Measurements from ENCODE around the gene OSBPL7.
A peak's percentile ranks its signal among the peaks of the same experiment; 100 is the strongest.

OSBPL7 gene

DNA sequence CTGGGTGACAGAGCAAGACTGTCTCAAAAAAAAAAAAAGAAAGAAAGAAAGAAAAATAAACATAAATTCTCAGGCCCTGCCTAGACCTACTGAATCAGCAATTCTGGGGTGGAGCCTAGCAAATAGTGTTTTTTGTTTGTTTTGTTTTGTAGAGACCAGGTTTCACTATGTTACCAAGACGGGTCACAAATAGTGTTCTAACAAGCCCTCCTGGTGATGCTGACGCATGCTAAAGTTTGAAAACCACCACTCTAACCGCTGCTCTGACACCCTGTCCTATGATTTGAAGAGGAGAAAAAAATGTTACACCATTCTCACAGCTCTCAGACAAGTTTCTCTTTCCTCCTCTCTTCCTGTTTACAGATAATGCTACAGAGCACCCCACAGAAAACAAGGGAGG, 8.3 kb upstream of the OSBPL7 start:
- ATAC-seq (replicated peaks) (peak; percentile 84), DNase-seq (peak; percentile 74 to 77 (median 74))
- H3K27me3 Mint-ChIP-seq: no peaks in the 10 kb centered on the region
- peaks cover 43 to 47% of the 10 kb centered on the region in 2 donors for H3K4me1 Mint-ChIP-seq (ENCODE audit: low read depth in 2 of 2)
- peaks cover 74% of the 10 kb centered on the region for H3K36me3 Mint-ChIP-seq (ENCODE audit: insufficient read depth)
- no peaks in the 10 kb centered on the region for H3K9me3 Mint-ChIP-seq
- peak overlapping the region; percentile 95 to 98 for H3K27ac Mint-ChIP-seq
- H3K4me3 Mint-ChIP-seq: peak overlapping the region; percentile 91 to 92

DNA sequence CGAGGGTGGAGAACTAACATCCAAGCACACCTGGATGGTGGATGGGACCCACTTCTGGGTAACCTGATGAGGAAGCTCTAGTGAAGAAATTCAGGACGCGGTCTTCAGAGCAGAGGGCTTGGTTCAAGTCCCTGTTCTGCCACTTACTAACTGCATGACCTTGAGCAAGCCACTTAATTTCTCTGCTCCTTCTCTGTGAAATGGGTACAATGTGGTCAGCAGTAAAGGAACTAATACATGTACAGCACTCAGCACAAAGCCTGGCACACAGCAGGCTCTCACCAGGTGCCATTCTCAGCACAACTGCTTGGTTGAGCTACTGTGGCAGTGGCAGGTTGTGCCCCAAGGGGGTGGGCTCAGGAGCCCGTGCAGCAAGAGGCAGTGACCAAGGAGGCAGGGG, 1.9 kb upstream of the OSBPL7 start:
- Mint-ChIP-seq H3K27ac (peak overlapping the region; percentile 97 to 99), H3K9me3 (no peaks in the 10 kb centered on the region), H3K4me3 (no peak overlapping the region), H3K4me1 (ENCODE audit: low read depth in 2 of 2) (peaks cover 30 to 35% of the 10 kb centered on the region in 2 donors), H3K27me3 (no peaks in the 10 kb centered on the region), H3K36me3 (ENCODE audit: insufficient read depth) (peaks cover 71% of the 10 kb centered on the region)
- ATAC-seq (replicated peaks) (no peak), DNase-seq (no peak)

DNA sequence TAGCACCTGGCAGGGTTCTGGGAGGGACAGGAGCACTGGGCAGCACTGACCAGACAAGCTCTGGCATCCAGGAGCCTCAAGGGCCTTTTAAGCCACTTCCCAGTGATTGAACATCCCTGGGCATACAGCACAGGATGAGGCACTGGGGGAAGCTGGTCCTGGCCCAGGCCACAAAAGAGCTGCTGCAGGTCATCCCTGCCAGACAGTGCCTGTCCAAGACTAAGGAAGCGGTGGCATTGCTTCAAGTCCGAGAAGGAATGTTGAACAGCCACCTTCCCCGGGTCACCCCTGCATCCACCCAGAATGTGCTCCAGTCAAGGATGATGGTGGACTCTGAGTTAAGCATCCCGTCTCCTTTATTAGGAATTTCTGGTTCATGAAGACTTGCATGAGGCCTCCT, 1.2 kb upstream of the OSBPL7 start:
- Mint-ChIP-seq H3K4me3 (peak overlapping the region in 1 of 2 donors; percentile 100), H3K27me3 (no peaks in the 10 kb centered on the region), H3K27ac (peak overlapping the region; percentile 97 to 99), H3K4me1 (ENCODE audit: low read depth in 2 of 2) (peaks cover 24 to 30% of the 10 kb centered on the region in 2 donors), H3K36me3 (ENCODE audit: insufficient read depth) (peaks cover 66% of the 10 kb centered on the region), H3K9me3 (no peaks in the 10 kb centered on the region)
- ATAC-seq (replicated peaks): no peak
- no peak for DNase-seq

DNA sequence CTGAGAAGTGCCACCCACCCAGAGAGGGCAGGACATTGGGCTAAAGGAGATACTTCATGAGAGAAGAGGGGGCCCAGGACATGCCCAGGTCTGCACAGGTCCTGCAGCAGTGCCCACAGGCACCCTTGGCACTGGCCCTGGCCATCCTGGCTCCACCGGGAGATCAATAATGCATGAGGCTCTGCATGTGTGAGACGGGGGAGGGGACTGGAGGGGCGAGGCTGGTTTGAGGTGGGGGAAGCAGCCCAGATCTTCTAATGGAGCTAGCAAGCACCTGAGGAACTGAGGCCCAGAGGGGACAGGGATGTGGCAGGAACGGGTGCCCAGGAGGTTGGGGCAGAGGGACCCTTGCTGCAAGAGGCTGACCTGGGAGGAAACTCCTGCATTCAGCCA, 567 bp downstream of the OSBPL7 start:
- no peak for ATAC-seq (replicated peaks)

DNA sequence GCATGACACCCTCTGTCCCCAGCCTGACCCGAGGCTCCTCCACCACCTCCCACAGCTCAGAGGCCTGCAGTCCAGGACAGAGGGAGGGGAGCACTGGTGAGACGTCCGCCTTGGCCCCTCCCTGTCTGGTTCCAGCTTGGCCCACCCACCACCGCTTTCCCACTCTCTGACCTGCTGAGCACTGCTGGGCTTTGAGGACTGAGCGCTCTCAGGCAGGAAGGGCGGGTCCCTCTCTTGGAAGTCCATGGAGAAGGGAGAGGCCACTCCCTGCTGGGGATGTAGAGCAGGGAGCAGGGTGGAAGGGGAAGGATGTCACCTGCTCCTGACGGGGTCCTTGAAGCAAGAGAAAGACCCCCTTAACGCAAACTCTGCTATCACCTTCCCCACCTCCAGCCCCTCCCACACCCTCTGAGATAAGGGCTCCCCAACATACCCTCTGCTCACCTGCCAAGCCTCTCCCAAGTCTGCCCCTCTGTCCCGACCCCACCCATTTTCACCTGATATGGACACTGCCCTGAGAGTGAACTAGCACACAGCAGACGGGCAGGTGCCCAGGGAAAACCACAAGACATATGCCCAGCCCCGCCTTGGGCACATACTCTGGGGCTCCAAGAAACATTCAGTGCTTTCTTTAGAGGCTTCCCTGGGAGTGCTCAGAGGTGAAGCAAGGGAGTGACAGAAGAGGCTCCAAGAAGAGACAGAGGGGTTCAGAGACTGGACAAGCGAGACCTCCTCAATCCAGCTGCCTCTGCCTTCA, 1.4 kb downstream of the OSBPL7 start:
- H3K27me3 Mint-ChIP-seq: no peaks in the 10 kb centered on the region
- peaks cover 20 to 26% of the 10 kb centered on the region in 2 donors for H3K4me1 Mint-ChIP-seq (ENCODE audit: low read depth in 2 of 2)
- H3K4me3 Mint-ChIP-seq: peak overlapping the region; percentile 98 to 100
- DNase-seq (no peak), ATAC-seq (replicated peaks) (no peak)
- H3K27ac Mint-ChIP-seq: peak overlapping the region; percentile 97 to 99
- H3K36me3 Mint-ChIP-seq (ENCODE audit: insufficient read depth): peaks cover 61% of the 10 kb centered on the region
- no peaks in the 10 kb centered on the region for H3K9me3 Mint-ChIP-seq

More for the DNA sequence above, 567 bp downstream of the OSBPL7 start:
- no peak for DNase-seq
- H3K4me1 Mint-ChIP-seq (ENCODE audit: low read depth in 2 of 2): peaks cover 20 to 30% of the 10 kb centered on the region in 2 donors
- peak overlapping the region; percentile 98 to 100 for H3K4me3 Mint-ChIP-seq
- peak overlapping the region; percentile 97 to 99 for H3K27ac Mint-ChIP-seq
- H3K9me3 Mint-ChIP-seq: no peaks in the 10 kb centered on the region
- H3K27me3 Mint-ChIP-seq: no peaks in the 10 kb centered on the region
- H3K36me3 Mint-ChIP-seq (ENCODE audit: insufficient read depth): peaks cover 64% of the 10 kb centered on the region

DNA sequence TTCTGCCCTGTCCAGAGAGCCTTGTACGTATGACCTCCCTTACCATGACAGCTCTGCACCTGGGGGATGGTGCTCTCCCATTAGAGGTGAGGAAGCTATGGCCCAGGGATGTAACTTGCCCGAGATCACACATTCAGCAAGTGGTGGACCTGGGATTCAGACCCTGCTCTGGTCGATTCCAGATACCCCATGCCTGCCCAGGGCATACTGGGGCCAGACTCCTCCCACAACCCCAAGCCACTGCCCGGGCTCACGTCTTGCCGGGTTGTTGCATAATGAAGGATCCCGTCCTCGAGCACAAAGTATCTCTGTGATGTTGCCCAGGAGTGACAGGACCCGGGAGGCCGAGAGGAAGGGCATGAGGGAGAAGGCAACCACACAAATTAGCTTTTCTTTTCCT, 2.1 kb downstream of the OSBPL7 start:
- DNase-seq (no peak), ATAC-seq (replicated peaks) (no peak)
- H3K4me1 Mint-ChIP-seq (ENCODE audit: low read depth in 2 of 2): peaks cover 20 to 24% of the 10 kb centered on the region in 2 donors
- no peaks in the 10 kb centered on the region for H3K9me3 Mint-ChIP-seq
- H3K36me3 Mint-ChIP-seq (ENCODE audit: insufficient read depth): peaks cover 63% of the 10 kb centered on the region
- peak overlapping the region in 1 of 2 donors; percentile 97 for H3K27ac Mint-ChIP-seq
- no peaks in the 10 kb centered on the region for H3K27me3 Mint-ChIP-seq
- H3K4me3 Mint-ChIP-seq: no peak overlapping the region

DNA sequence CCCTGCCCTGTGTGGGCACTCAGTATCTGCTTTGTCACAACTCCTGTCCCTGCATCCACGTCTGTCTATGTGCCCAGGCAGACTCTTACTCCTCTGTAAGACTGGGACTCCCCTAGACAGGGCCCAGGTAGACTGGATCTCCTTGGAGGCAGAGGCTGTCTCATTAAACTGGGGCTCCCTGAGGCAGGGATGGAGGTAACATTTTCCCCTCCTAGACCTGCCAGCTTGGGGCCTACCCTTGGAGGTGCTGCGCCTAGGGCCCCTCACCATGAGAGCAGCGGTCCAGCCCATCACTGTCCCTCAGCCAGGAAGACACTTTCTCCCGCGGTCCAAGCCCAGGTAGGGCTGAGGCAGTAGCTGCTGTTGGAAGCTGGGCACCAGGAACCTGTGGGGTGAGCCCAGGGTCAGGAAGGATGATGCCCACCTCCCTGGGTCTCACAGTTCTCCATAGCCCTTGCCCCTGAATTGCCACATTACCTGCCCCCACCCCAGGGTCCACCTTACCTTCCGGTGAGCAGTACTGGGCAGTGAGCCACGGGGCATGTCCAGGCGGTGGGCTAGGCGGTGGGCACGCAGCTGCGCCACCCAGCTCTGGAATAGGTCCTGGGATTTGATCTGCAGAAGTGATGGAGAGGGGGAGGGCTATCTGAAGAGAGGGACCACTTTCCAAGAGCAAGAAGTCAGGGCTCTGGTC, 3.4 kb downstream of the OSBPL7 start:
- Mint-ChIP-seq H3K4me3 (no peak overlapping the region), H3K4me1 (ENCODE audit: low read depth in 2 of 2) (peaks cover 20 to 21% of the 10 kb centered on the region in 2 donors), H3K27me3 (no peaks in the 10 kb centered on the region), H3K36me3 (ENCODE audit: insufficient read depth) (peaks cover 63% of the 10 kb centered on the region), H3K27ac (peak overlapping the region in 1 of 2 donors; percentile 2), H3K9me3 (no peaks in the 10 kb centered on the region)
- DNase-seq: no peak
- ATAC-seq (replicated peaks): no peak

DNA sequence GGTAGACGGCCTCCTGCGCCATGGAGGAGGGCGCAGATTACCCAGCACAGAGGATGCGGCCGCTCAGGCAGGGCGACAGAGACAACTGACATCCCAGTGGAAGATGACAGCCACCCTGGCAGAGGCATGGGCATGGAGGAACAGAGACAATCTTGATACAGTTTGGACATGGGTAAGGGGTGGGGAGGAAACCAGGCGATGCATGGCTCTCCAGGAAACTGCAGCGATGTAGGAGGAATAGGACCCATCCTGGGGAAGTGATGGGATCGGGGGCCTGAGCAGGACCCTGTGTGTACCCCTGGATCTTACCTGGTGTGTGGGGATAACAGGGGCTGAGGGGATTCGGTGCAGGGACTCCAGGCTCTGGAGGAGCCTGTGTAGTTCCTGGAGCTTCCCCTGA, 4.6 kb downstream of the OSBPL7 start:
- Mint-ChIP-seq H3K36me3 (ENCODE audit: insufficient read depth) (peaks cover 68% of the 10 kb centered on the region), H3K4me1 (ENCODE audit: low read depth in 2 of 2) (peaks cover 28 to 32% of the 10 kb centered on the region in 2 donors), H3K27me3 (no peaks in the 10 kb centered on the region), H3K4me3 (no peak overlapping the region), H3K27ac (no peak overlapping the region), H3K9me3 (no peaks in the 10 kb centered on the region)
- ATAC-seq (replicated peaks) (no peak), DNase-seq (no peak)

DNA sequence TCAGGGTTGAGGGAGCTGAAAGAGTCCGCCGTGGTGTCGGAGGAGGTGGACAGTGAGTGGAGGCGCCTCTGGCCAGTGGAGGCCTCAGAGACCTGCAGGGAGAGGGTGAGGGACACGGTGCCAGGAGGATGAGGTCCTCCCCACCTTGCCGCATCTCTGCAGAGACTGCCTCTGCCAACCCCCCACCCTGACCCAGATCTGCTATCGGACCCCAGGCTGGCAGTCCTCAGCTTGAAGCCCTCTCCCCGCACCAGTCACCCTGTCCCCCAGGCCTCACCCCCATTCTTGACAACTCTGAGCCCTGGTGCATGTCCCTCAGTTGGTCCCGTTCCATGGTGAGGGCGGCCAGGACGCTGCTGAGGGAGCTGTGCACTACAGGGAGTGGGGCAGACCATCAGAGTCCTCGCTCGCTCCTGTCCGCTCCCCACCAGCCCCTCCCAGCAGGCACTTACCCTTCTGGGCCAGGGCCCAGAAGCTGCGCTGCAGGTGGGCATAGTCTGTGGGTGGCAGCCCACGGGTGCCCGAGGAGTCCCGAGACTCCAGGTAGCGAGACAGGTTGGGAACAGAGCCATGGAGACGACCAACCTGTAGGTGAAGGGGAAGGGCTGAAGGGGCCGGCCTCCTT, 5.4 kb downstream of the OSBPL7 start:
- H3K27ac Mint-ChIP-seq: peak overlapping the region in 1 of 2 donors; percentile 54
- H3K4me3 Mint-ChIP-seq: peak overlapping the region in 1 of 2 donors; percentile 22
- DNase-seq (no peak), ATAC-seq (replicated peaks) (no peak)
- peaks cover 66% of the 10 kb centered on the region for H3K36me3 Mint-ChIP-seq (ENCODE audit: insufficient read depth)
- peaks cover 28 to 32% of the 10 kb centered on the region in 2 donors for H3K4me1 Mint-ChIP-seq (ENCODE audit: low read depth in 2 of 2)
- no peaks in the 10 kb centered on the region for H3K9me3 Mint-ChIP-seq
- no peaks in the 10 kb centered on the region for H3K27me3 Mint-ChIP-seq

DNA sequence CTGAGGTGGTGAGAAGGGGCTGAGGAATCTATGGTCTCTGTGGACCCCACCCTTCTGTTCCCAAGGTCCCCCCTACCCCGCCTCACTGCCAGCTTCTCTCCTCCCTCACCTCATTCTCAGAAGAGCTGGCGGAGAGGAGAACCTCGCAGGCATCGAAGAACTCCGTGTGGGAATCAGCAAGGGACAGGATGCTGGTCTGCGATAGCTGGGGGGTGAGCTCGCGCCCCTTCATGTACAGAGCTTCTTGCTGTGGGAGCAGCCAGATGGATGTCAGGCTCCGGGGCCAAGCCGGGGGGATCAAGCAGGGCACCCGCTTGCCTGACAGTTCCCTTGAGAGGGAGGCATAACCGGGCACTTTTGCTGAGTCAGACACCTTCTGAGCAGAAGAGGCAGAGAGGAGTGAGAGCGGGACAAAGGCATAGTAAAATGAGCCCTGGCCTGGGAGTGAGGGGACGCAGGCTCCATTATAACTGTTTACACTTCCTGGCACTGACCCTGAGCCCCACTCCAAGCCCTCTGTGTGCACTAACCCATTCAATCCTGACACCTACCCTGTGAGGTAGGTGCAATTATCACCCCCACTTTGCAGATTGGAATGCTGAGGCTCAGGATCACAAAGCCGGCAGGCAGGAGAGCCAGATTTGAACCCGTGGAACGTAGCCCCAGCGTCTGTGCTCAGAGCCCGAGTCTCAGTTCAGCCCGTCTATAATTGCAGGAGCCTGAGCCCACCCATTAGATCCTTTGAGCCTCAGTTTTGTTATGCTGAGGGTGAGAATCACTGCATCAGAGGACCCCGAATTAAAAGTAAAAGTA, 6.3 kb downstream of the OSBPL7 start:
- H3K4me3 Mint-ChIP-seq: no peak overlapping the region
- H3K36me3 Mint-ChIP-seq (ENCODE audit: insufficient read depth): peaks cover 68% of the 10 kb centered on the region
- DNase-seq (no peak), ATAC-seq (replicated peaks) (no peak)
- peaks cover 27 to 32% of the 10 kb centered on the region in 2 donors for H3K4me1 Mint-ChIP-seq (ENCODE audit: low read depth in 2 of 2)
- no peaks in the 10 kb centered on the region for H3K27me3 Mint-ChIP-seq
- no peaks in the 10 kb centered on the region for H3K9me3 Mint-ChIP-seq
- H3K27ac Mint-ChIP-seq: peak overlapping the region; percentile 42 to 54

DNA sequence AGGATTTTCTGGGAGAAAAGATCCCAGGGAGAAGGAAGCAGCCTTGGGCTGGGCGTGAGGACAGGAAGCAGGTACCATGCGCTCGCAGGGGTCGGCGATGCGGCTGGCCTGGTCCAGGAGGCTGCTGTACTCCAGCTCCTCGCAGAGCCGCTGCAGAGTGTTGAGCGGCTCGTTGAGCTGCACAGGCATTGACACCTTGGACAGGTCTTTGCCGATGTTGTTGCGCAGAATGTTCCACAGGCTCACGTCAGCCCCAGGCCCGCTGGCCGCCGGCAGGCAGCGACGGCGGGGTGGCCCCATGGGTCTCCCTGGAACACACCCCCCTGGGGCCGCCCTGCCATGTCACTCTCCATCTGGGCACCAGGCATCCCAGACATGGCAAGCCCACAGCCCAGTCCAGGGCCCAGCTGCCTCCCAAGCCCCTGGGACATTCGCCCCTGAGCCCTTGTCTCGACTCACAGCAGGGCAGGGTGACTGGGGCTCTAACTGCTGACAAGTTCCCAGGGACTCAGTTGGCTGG, 8.0 kb downstream of the OSBPL7 start:
- Mint-ChIP-seq H3K4me3 (peak overlapping the region in 1 of 2 donors; percentile 25), H3K27me3 (no peaks in the 10 kb centered on the region), H3K27ac (peak overlapping the region in 1 of 2 donors; percentile 92), H3K36me3 (ENCODE audit: insufficient read depth) (peaks cover 78% of the 10 kb centered on the region), H3K9me3 (no peaks in the 10 kb centered on the region), H3K4me1 (ENCODE audit: low read depth in 2 of 2) (peaks cover 29 to 35% of the 10 kb centered on the region in 2 donors)
- no peak for ATAC-seq (replicated peaks)
- DNase-seq: no peak

DNA sequence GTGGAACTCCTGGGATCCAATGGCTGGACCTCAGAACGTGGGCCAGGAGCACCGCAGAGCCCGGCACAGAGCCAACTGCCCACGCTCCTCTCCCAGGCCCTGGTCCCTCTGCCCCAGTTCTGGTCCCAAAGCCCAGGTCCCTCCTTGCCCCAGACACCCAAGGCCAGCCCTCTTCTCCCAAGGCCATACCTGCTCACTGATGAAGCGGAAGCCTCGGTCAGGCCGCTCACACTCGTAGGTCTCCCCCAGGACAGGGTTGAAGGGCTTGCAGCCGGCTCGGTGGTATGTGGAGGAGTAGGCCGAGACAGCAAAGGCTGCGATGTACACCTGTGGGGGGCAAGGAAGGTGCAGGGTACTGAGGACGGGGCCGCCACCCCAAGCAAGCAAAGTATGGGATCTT, 8.5 kb downstream of the OSBPL7 start:
- DNase-seq: no peak
- H3K27ac Mint-ChIP-seq: peak overlapping the region; percentile 85 to 92
- peaks cover 83% of the 10 kb centered on the region for H3K36me3 Mint-ChIP-seq (ENCODE audit: insufficient read depth)
- no peaks in the 10 kb centered on the region for H3K9me3 Mint-ChIP-seq
- no peaks in the 10 kb centered on the region for H3K27me3 Mint-ChIP-seq
- no peak for ATAC-seq (replicated peaks)
- peaks cover 29 to 35% of the 10 kb centered on the region in 2 donors for H3K4me1 Mint-ChIP-seq (ENCODE audit: low read depth in 2 of 2)
- peak overlapping the region in 1 of 2 donors; percentile 25 for H3K4me3 Mint-ChIP-seq
